GM12878 (cell line): Measurements from ENCODE around the gene IGFBP2. TPM values are rescaled to one million over a fixed set of nuclear protein-coding genes. Genes with fewer than 3 reads are reported as not detected.

ENCODE experiments used
- ATAC-seq: fragments of 200-7000 bp; cut with Tn5 transposase; 3 replicates; pipeline ENCODE4 v1.9.1; 2020; ENCODE audit warnings: mild to moderate bottlenecking, moderate library complexity
- BruUV-seq: library from RNA; stranded (reverse); fragments of 400-500 nt; replicated peaks from 2 replicates; lab custom pipeline; 2021; lab: Mats Ljungman, UMichigan
- CTCF ChIA-PET: fragments of 300-600 bp; sonication (Branson Sonifier 250); formaldehyde crosslinking; extraction: SDS; loops from one replicate; lab custom pipeline; 2021; ENCODE audit warnings: inconsistent platforms; lab: Yijun Ruan, JAX
- POLR2A ChIA-PET: fragments of 350-600 bp; formaldehyde crosslinking; extraction: SDS; loops from one replicate; lab custom pipeline; 2021; ENCODE audit warnings: inconsistent platforms; lab: Charles Lee
- RAD21 ChIA-PET: fragments of 300-600 bp; sonication (Branson Sonifier 250); formaldehyde crosslinking; loops from one replicate; lab custom pipeline; 2023; ENCODE audit warnings: antibody characterized with exemption; ENCODE audit not compliant: unreplicated experiment; lab: Charles Lee
- SMC1A ChIA-PET: fragments of 300-600 bp; sonication (Branson Sonifier 250); formaldehyde crosslinking; loops from one replicate; lab custom pipeline; 2023; ENCODE audit not compliant: unreplicated experiment, uncharacterized antibody; lab: Charles Lee
- DNase-seq: peaks from one replicate; pipeline ENCODE4 v3.0.0-alpha.2; 2011; ENCODE audit warnings: low read depth, low spot score
- FAIRE-seq: peaks from 3 replicates; lab custom pipeline; 2011; peaks lifted over from hg19 to GRCh38; lab: Jason Lieb, UNC
- H2AFZ ChIP-seq: 2 replicates; pipeline ENCODE4 v1.6.0; 2011; ENCODE audit warnings: low read depth, low read length, control low read depth; ENCODE audit not compliant: control insufficient read depth
- H3K27ac ChIP-seq: 2 replicates; pipeline ENCODE4 v1.5.1; 2011; ENCODE audit warnings: control low read depth; ENCODE audit not compliant: control insufficient read depth, insufficient read depth
- H3K27me3 ChIP-seq, 2 experiments: replicated peaks in 1 of 2; 2 replicates each; pipeline versions ENCODE4 v1.6.0 to v1.6.1; 2011; ENCODE audit warnings: low read length in 1 of 2; ENCODE audit not compliant: control insufficient read depth in 2 of 2, insufficient read depth in 2 of 2
- H3K36me3 ChIP-seq, 2 experiments: 2 replicates each; pipeline ENCODE4 v1.5.1; 2011; ENCODE audit warnings: low read length in 1 of 2; ENCODE audit not compliant: control insufficient read depth in 2 of 2, insufficient read depth in 2 of 2
- H3K4me1 ChIP-seq: 2 replicates; pipeline ENCODE4 v1.6.1; 2011; ENCODE audit warnings: mild to moderate bottlenecking, low read length, moderate library complexity, mixed read lengths; ENCODE audit not compliant: control insufficient read depth, insufficient read depth
- H3K4me2 ChIP-seq: 2 replicates; pipeline ENCODE4 v1.6.0; 2011; ENCODE audit warnings: control low read depth; ENCODE audit not compliant: control insufficient read depth, insufficient read depth
- H3K4me3 ChIP-seq: fragments of 200-600 bp; sonication (generic); 2 replicates; pipeline ENCODE4 v1.5.1; 2016
- H3K79me2 ChIP-seq: 2 replicates; pipeline ENCODE4 v1.6.0; 2011; ENCODE audit warnings: low read length; ENCODE audit not compliant: control insufficient read depth, insufficient read depth
- H3K9ac ChIP-seq: 2 replicates; pipeline ENCODE4 v1.8.0; 2011; ENCODE audit warnings: low read length, control low read depth, mixed read lengths; ENCODE audit not compliant: control insufficient read depth, insufficient read depth
- H3K9me3 ChIP-seq: replicated peaks from 3 replicates; pipeline ENCODE4 v1.5.1; 2011; ENCODE audit warnings: mild to moderate bottlenecking, low read length; ENCODE audit not compliant: control insufficient read depth, insufficient read depth
- H4K20me1 ChIP-seq: 2 replicates; pipeline ENCODE4 v1.6.0; 2011; ENCODE audit not compliant: control insufficient read depth, insufficient read depth
- FOXK2 ChIP-seq: fragments of 450-650 bp; IDR thresholded peaks from 2 replicates; pipeline ENCODE4 v1.6.1; 2017; ENCODE audit warnings: mild to moderate bottlenecking, moderate library complexity
- HDGF ChIP-seq: fragments of 450-650 bp; IDR thresholded peaks from 2 replicates; pipeline ENCODE4 v1.6.1; 2016; ENCODE audit warnings: antibody characterized with exemption
- PML ChIP-seq: IDR thresholded peaks from 2 replicates; pipeline ENCODE4 v1.6.1; 2012; ENCODE audit warnings: low read length, inconsistent platforms
- POLR2AphosphoS2 ChIP-seq: IDR thresholded peaks from 2 replicates; pipeline ENCODE4 v1.6.1; 2011; ENCODE audit warnings: low read depth, mild to moderate bottlenecking, low read length, improper control_type of control experiment, moderate library complexity
- RB1 ChIP-seq: fragments of 450-650 bp; formaldehyde crosslinking; IDR thresholded peaks from 2 replicates; pipeline ENCODE4 v1.6.1; 2017; ENCODE audit warnings: mild to moderate bottlenecking, borderline replicate concordance
- SMARCA5 ChIP-seq: fragments of 450-650 bp; IDR thresholded peaks from 2 replicates; pipeline ENCODE4 v1.6.1; 2017; ENCODE audit warnings: mild to moderate bottlenecking
- SUPT20H ChIP-seq: IDR thresholded peaks from 2 replicates; pipeline ENCODE4 v1.6.1; 2011; ENCODE audit warnings: low read depth, mild to moderate bottlenecking, low read length, moderate library complexity, borderline replicate concordance; ENCODE audit not compliant: control insufficient read depth
- ZNF24 ChIP-seq: fragments of 450-650 bp; IDR thresholded peaks from 2 replicates; pipeline ENCODE4 v1.6.1; 2017; ENCODE audit warnings: antibody characterized with exemption, mild to moderate bottlenecking
- ZNF622 ChIP-seq: fragments of 450-650 bp; IDR thresholded peaks from 2 replicates; pipeline ENCODE4 v1.6.1; 2017; ENCODE audit warnings: mild to moderate bottlenecking, inconsistent platforms
- WGBS: methylation state at CpG from one replicate; pipeline ENCODE4 v1.1.6; 2016; ENCODE audit warnings: low lambda C conversion rate; ENCODE audit not compliant: insufficient replicate concordance, insufficient coverage; ENCODE audit errors: missing lambda C conversion rate; 5-methylcytosine and 5-hydroxymethylcytosine counted together
- in situ Hi-C: fragments of 300-500 bp; cut with MboI; formaldehyde crosslinking; loops from 9 replicates; pipeline ENCODE4 v1.14.3; 2018; ENCODE audit warnings: mixed read lengths
- intact Hi-C: fragments of 100-400 bp; cut with micrococcal nuclease; formaldehyde crosslinking; loops from one replicate; pipeline ENCODE4 v1.14.2; 2022; ENCODE audit not compliant: unreplicated experiment
- polyA plus RNA-seq, 11 experiments: library from polyadenylated mRNA; depleted of rRNA in 4 of 11; unstranded in 6 of 11; stranded (reverse) in 5 of 11; fragments of >200 nt; fragmentation: Nextera tagmentation in 4 of 11; fragmentation: Illumina TruSeq in 1 of 11; extraction: Ambion mirVana in 4 of 11; extraction: Trizol in 1 of 11; gene quantifications; 1 replicate in 1 of 11; 2 replicates in 10 of 11; pipeline versions ENCODE4 v1.2.1 to v1.2.3, GENCODE V29; 2011 to 2016; ENCODE audit warnings: inconsistent platforms in 2 of 11, missing spikeins in 2 of 11, low read depth in 1 of 11
- total RNA-seq, 4 experiments: library from RNA; depleted of rRNA in 3 of 4; stranded (reverse); fragments of >200 nt in 3 of 4; fragmentation: Illumina TruSeq in 1 of 4; extraction: Trizol in 1 of 4; gene quantifications; 2 replicates each; pipeline versions ENCODE4 v1.2.1 to v1.2.3, GENCODE V29; 2013 to 2021
- TF ChIP-seq, protein P1 (sequence below): fragments of 450-650 bp; IDR thresholded peaks from 2 replicates; pipeline ENCODE4 v1.6.1; 2016; ENCODE audit warnings: mild to moderate bottlenecking
- TF ChIP-seq, protein P2 (sequence below): IDR thresholded peaks from 2 replicates; pipeline ENCODE4 v1.6.1; 2012; ENCODE audit warnings: low read depth, low read length, improper control_type of control experiment
- TF ChIP-seq, protein P3 (sequence below): fragments of 450-650 bp; IDR thresholded peaks from 2 replicates; pipeline ENCODE4 v1.6.1; 2016; ENCODE audit warnings: mild to moderate bottlenecking

The IGFBP2 gene
- total and polyA plus RNA-seq, 10 of the 15 experiments (the other 5 are each of a cell fraction or from before 2014, with no cell fraction given), result 0.11 to 1.5 (median 0.38) TPM; not detected in 5

DNA sequence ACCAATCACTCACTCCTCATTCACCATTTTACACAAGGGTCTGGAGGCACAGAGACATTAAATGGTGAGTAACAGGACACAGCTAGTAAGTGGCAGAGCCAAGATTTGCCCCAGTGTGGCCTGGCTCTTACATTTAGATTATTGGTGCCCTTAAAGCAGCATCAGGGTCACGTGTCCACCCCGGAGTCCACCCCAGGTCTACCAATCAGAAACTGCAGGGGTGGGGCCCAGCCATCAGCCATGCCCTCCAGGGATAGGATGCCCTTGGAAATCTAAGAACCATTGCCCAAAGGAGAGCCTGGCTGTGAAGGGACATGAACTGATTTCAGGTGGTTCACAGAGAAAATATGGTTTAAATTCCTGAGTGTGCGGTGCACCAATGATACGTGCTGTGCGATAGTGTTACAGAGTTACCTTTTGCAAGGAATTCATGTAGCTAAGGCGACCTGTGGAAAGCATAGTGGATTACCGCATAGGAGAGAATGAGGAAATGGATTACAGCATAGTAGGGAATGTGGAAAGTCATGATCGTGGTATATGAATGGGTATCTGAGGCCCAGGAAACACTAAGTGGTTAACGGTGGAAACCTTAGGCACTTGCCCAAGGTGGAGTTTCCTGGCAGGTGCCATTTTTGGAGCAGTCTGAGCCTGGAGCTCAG lies 44.3 kb downstream of the IGFBP2 start:
- SMC1A ChIA-PET, result interaction anchor here (1.0 kb wide), 1 partner anchor 232 kb away, joined by 3 read pairs; no protein-coding TSS in a partner anchor
- no peak overlapping the region for H3K27ac ChIP-seq
- 55% methylated on average over 9 of the region's 9 CpGs for WGBS
- no peak for ATAC-seq
- in situ Hi-C loops (loop anchor here (5.0 kb wide), 2 partner anchors 835 to 1035 kb away; no protein-coding TSS in a partner anchor), intact Hi-C loops (no loop called here)
- no peaks in the 10 kb centered on the region for H4K20me1 ChIP-seq
- H3K9me3 ChIP-seq, result no peaks in the 10 kb centered on the region
- no peak for TF ChIP-seq ZNF622
- RAD21 ChIA-PET, result no interaction called here
- H3K9ac ChIP-seq, result no peak overlapping the region
- H3K27me3 ChIP-seq, result no peaks in the 10 kb centered on the region; a peak in 1 of 4 replicates
- no peaks in the 10 kb centered on the region for H3K36me3 ChIP-seq
- CTCF ChIA-PET, result no interaction called here
- no peak overlapping the region for H3K4me3 ChIP-seq
- POLR2A ChIA-PET, result no interaction called here
- DNase-seq, result no peak
- H3K4me1 ChIP-seq, result no peaks in the 10 kb centered on the region
- H3K79me2 ChIP-seq, result no peaks in the 10 kb centered on the region
- no peak for FAIRE-seq
- H2AFZ ChIP-seq, result no peak overlapping the region
- no TSS peak for BruUV-seq
- H3K4me2 ChIP-seq, result no peak overlapping the region

DNA sequence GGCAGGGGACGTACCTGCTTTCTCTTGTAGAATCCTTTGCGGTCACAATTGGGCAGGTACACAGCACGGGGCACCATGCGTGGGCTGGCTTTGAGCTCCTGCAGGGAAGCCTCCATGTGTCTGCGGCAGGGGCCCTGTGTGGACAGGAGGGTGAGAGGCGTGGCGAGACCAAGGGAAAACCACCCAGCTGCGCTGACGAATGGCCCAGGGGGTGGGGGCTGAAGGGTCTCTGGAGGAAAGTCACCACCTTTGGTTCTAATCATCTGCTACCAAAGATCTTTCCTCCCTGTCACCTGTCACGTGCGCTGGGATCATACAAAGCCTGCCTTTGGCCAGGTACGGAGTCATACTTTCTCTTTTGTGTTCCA lies 44.9 kb downstream of the IGFBP2 start:
- Histone ChIP-seq H3K27me3 (no peaks in the 10 kb centered on the region), H3K9me3 (no peaks in the 10 kb centered on the region), H3K9ac (no peak overlapping the region), H3K27ac (no peak overlapping the region), H3K4me2 (no peak overlapping the region), H3K4me1 (no peaks in the 10 kb centered on the region), H3K36me3 (no peaks in the 10 kb centered on the region), H4K20me1 (no peaks in the 10 kb centered on the region), H2AFZ (no peak overlapping the region), H3K4me3 (no peak overlapping the region), H3K79me2 (no peaks in the 10 kb centered on the region)
- BruUV-seq, result no TSS peak
- ChIA-PET CTCF (no interaction called here), POLR2A (no interaction called here), RAD21 (no interaction called here), SMC1A (no interaction called here)
- no peak for ATAC-seq
- intact Hi-C loops (no loop called here), in situ Hi-C loops (loop anchor here (5.0 kb wide), 2 partner anchors 834 to 1034 kb away; no protein-coding TSS in a partner anchor)
- TF ChIP-seq, protein P1, sequence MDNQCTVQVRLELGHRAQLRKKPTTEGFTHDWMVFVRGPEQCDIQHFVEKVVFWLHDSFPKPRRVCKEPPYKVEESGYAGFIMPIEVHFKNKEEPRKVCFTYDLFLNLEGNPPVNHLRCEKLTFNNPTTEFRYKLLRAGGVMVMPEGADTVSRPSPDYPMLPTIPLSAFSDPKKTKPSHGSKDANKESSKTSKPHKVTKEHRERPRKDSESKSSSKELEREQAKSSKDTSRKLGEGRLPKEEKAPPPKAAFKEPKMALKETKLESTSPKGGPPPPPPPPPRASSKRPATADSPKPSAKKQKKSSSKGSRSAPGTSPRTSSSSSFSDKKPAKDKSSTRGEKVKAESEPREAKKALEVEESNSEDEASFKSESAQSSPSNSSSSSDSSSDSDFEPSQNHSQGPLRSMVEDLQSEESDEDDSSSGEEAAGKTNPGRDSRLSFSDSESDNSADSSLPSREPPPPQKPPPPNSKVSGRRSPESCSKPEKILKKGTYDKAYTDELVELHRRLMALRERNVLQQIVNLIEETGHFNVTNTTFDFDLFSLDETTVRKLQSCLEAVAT, result no peak
- no peak for TF ChIP-seq SUPT20H
- no peak for TF ChIP-seq FOXK2
- no peak for TF ChIP-seq POLR2AphosphoS2
- no peak for TF ChIP-seq HDGF
- TF ChIP-seq, protein P2, sequence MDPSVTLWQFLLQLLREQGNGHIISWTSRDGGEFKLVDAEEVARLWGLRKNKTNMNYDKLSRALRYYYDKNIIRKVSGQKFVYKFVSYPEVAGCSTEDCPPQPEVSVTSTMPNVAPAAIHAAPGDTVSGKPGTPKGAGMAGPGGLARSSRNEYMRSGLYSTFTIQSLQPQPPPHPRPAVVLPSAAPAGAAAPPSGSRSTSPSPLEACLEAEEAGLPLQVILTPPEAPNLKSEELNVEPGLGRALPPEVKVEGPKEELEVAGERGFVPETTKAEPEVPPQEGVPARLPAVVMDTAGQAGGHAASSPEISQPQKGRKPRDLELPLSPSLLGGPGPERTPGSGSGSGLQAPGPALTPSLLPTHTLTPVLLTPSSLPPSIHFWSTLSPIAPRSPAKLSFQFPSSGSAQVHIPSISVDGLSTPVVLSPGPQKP, result no peak
- TF ChIP-seq PML, result no peak
- no peak for TF ChIP-seq SMARCA5
- TF ChIP-seq, protein P3, sequence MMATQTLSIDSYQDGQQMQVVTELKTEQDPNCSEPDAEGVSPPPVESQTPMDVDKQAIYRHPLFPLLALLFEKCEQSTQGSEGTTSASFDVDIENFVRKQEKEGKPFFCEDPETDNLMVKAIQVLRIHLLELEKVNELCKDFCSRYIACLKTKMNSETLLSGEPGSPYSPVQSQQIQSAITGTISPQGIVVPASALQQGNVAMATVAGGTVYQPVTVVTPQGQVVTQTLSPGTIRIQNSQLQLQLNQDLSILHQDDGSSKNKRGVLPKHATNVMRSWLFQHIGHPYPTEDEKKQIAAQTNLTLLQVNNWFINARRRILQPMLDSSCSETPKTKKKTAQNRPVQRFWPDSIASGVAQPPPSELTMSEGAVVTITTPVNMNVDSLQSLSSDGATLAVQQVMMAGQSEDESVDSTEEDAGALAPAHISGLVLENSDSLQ, result no peak
- no peak for TF ChIP-seq ZNF24
- no peak for TF ChIP-seq RB1
- FAIRE-seq, result no peak
- WGBS, result 50% methylated on average over 12 of the region's 12 CpGs
- DNase-seq, result no peak
